Gastrocnemius medialis (tissue), 4 donors: ENCODE data around the gene PLCL2. TPM values are rescaled to one million over a fixed set of nuclear protein-coding genes. Genes with fewer than 3 reads are reported as not detected.

Experiments used
- ATAC-seq, 2 donors: fragments of 150-250 bp; one replicate each; pipeline ENCODE4 v1.9.1; 2016
- DNase-seq, 2 donors: peaks; one replicate each; pipeline ENCODE4 v3.0.0-alpha.2; 2019
- H3K27ac ChIP-seq, 4 donors: fragments of 200-600 bp; sonication (generic); 1 replicate in 1 of 4; 2 replicates in 3 of 4; pipeline ENCODE4 v1.5.1; 2016 to 2018; ENCODE audit warnings: mild to moderate bottlenecking in 2 of 4, moderate library complexity in 1 of 4
- H3K27me3 ChIP-seq, 3 donors: fragments of 200-600 bp; sonication (generic) in 2 of 3; 1 replicate in 1 of 3; 2 replicates in 2 of 3; pipeline versions ENCODE4 v1.5.1 to v1.6.0; 2016 to 2019; ENCODE audit warnings: mild to moderate bottlenecking in 1 of 3, moderate library complexity in 1 of 3
- H3K36me3 ChIP-seq, 2 donors: fragments of 200-600 bp; sonication (generic) in 1 of 2; one replicate each; pipeline ENCODE4 v1.5.1; 2017 to 2018
- H3K4me1 ChIP-seq, 2 donors: fragments of 200-600 bp; sonication (generic) in 1 of 2; one replicate each; pipeline ENCODE4 v1.5.1; 2016 to 2017; ENCODE audit warnings: mild to moderate bottlenecking in 2 of 2
- H3K4me3 ChIP-seq, 4 donors: fragments of 200-600 bp; sonication (generic) in 3 of 4; 1 replicate in 1 of 4; 2 replicates in 3 of 4; pipeline ENCODE4 v1.5.1; 2016 to 2019; ENCODE audit warnings: mild to moderate bottlenecking in 2 of 4
- H3K9me3 ChIP-seq, 3 donors: fragments of 200-600 bp; sonication (generic) in 2 of 3; 1 replicate in 1 of 3; 2 replicates in 2 of 3; pipeline ENCODE4 v1.5.1; 2016 to 2019
- CTCF ChIP-seq, 5 experiments: fragments of 450-650 bp in 3 of 5; fragments of 200-600 bp in 2 of 5; sonication (generic) in 2 of 5; IDR thresholded peaks in 4 of 5; conservative IDR thresholded peaks in 1 of 5; 1 replicate in 4 of 5; 2 replicates in 1 of 5; pipeline ENCODE4 v1.5.1; 2016 to 2019; ENCODE audit warnings: antibody characterized with exemption in 5 of 5, mild to moderate bottlenecking in 3 of 5, moderate library complexity in 3 of 5
- POLR2A ChIP-seq, 2 donors: fragments of 450-650 bp; IDR thresholded peaks; one replicate each; pipeline ENCODE4 v1.6.1; 2017; ENCODE audit warnings: antibody characterized with exemption in 2 of 2, mild to moderate bottlenecking in 2 of 2, moderate library complexity in 2 of 2
- in situ Hi-C, 4 donors: fragments of 200-750 bp; cut with MboI; loops; one replicate each; pipeline versions ENCODE4 v1.15.0 to v1.8.0; 2017; ENCODE audit warnings: low sequenced_read_pairs in 4 of 4
- intact Hi-C: fragments of 100-400 bp; cut with DNase I; formaldehyde crosslinking; loops from one replicate; pipeline ENCODE4 v1.15.1; 2023; ENCODE audit warnings: low total_unique reads
- total RNA-seq, 4 donors: library from RNA; depleted of rRNA; stranded (reverse); fragments of >200 nt; gene quantifications; one replicate each; pipeline versions ENCODE4 v1.1.0 to v1.2.3, GENCODE V29; 2016

Gene PLCL2
- total RNA-seq, 4 donors from 2014 or later, result 23.9 to 37.2 (median 32.7) TPM

DNA sequence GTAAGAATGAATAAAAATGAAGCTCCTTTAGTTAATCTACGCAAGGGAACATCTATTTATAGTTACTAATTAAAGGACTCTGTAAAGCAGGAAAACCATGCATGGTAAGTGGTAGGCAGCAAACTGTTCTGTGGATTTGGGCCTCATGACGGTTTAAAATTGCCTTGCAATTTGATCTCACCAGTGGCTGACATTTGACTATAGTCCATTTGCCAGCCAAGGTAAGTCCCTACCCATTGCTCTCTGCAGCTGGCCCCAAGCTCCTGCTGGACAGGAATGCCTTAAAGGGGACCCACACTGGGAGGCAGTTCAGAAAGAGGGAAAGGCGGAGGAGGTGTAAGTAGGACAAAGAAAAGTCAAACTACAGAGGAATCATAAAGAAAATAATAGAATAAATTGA, 203.3 kb downstream of the PLCL2 start:
- no peaks in the 10 kb centered on the region for H3K27me3 ChIP-seq
- H3K4me3 ChIP-seq, result peak overlapping the region in 2 of 4 donors; percentile 19 to 29
- no peak for TF ChIP-seq CTCF (IDR thresholded peaks at IDR 0.05 in 4 of 5, conservative IDR thresholded peaks at IDR 0.05 in 1 of 5)
- peak in 1 of 2 donors; percentile 40 for TF ChIP-seq POLR2A (IDR thresholded peaks at IDR 0.05)
- intact Hi-C loops, result loop anchor here (5.0 kb wide), 1 partner anchor 181 kb away; no protein-coding TSS in a partner anchor
- no peaks in the 10 kb centered on the region for H3K36me3 ChIP-seq
- peak overlapping the region; percentile 91 to 94 (median 93) for H3K27ac ChIP-seq
- H3K9me3 ChIP-seq, result no peaks in the 10 kb centered on the region
- DNase-seq, result peak; percentile 78 to 88
- peaks cover 52 to 55% of the 10 kb centered on the region in 2 donors for H3K4me1 ChIP-seq
- peak; percentile 76 to 81 for ATAC-seq
- in situ Hi-C loops, result no loop called here

GRCh38 chr3:17088602-17089313, 204.0 kb downstream of the PLCL2 start:
- intact Hi-C loops (loop anchor here (5.0 kb wide), 1 partner anchor 181 kb away; no protein-coding TSS in a partner anchor), in situ Hi-C loops (no loop called here)
- H3K4me1 ChIP-seq, result peaks cover 52 to 59% of the 10 kb centered on the region in 2 donors
- H3K27ac ChIP-seq, result peak overlapping the region; percentile 91 to 94 (median 93)
- peak overlapping the region in 2 of 4 donors; percentile 19 to 29 for H3K4me3 ChIP-seq
- no peaks in the 10 kb centered on the region for H3K36me3 ChIP-seq
- DNase-seq, result peak; percentile 66 to 78
- TF ChIP-seq POLR2A (IDR thresholded peaks at IDR 0.05), result peak in 1 of 2 donors; percentile 25
- no peak for TF ChIP-seq CTCF (IDR thresholded peaks at IDR 0.05 in 4 of 5, conservative IDR thresholded peaks at IDR 0.05 in 1 of 5)
- H3K27me3 ChIP-seq, result no peaks in the 10 kb centered on the region
- ATAC-seq, result peak; percentile 43 to 64
- H3K9me3 ChIP-seq, result no peaks in the 10 kb centered on the region

DNA sequence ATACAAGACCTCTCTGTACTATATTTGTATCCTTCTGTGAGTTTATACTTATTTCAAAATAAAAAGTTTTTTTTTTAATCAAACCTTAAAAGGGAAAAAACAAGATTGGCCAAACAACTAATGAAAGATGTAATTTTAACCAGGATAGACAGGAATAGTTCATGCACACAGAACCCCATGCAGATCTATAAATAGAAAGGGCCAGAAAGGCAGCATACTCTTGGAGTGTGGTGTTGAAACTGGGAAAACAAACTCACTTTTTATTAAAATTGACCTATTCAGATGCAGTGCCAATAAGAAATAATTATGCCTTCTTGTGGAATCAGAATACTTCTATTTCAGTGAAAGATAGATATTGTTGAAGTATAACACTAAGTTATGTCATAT, 204.6 kb downstream of the PLCL2 start:
- Histone ChIP-seq H3K27ac (peak overlapping the region; percentile 91 to 94 (median 93)), H3K9me3 (no peaks in the 10 kb centered on the region), H3K4me3 (peak overlapping the region in 2 of 4 donors; percentile 0 to 24), H3K36me3 (no peaks in the 10 kb centered on the region), H3K4me1 (peaks cover 57 to 63% of the 10 kb centered on the region in 2 donors), H3K27me3 (no peaks in the 10 kb centered on the region)
- in situ Hi-C loops (no loop called here), intact Hi-C loops (loop anchor here (5.0 kb wide), 1 partner anchor 182 kb away; no protein-coding TSS in a partner anchor)
- TF ChIP-seq POLR2A (IDR thresholded peaks at IDR 0.05) (no peak), CTCF (IDR thresholded peaks at IDR 0.05 in 4 of 5, conservative IDR thresholded peaks at IDR 0.05 in 1 of 5) (no peak)
- ATAC-seq, result peak; percentile 63 to 68
- no peak for DNase-seq

- Histone ChIP-seq H3K27ac (peak overlapping the region; percentile 91 to 94 (median 93)), H3K4me3 (peak overlapping the region in 1 of 4 donors; percentile 24), H3K27me3 (no peaks in the 10 kb centered on the region), H3K36me3 (no peaks in the 10 kb centered on the region), H3K4me1 (peaks cover 65 to 71% of the 10 kb centered on the region in 2 donors), H3K9me3 (no peaks in the 10 kb centered on the region)
- TF ChIP-seq POLR2A (IDR thresholded peaks at IDR 0.05), result peak in 1 of 2 donors; percentile 24
- no peak for TF ChIP-seq CTCF (IDR thresholded peaks at IDR 0.05 in 4 of 5, conservative IDR thresholded peaks at IDR 0.05 in 1 of 5)
- intact Hi-C loops, result loop anchor here (1.0 to 5.0 kb wide), 5 partner anchors 50 to 547 kb away; no protein-coding TSS in a partner anchor
- ATAC-seq, result peak; percentile 67 to 71
- peak; percentile 44 to 68 for DNase-seq
- in situ Hi-C loops, result no loop called here
Observed at GRCh38 chr3:17090280-17090983, 205.7 kb downstream of the PLCL2 start.
